Heart left ventricle (tissue), 16 donors: ENCODE measurements around the gene ATP2A1. TPM values are rescaled to one million over a fixed set of nuclear protein-coding genes. Genes with fewer than 3 reads are reported as not detected.

Experiments
- ATAC-seq, 4 donors: fragments of 200-7000 bp; cut with Tn5 transposase; one replicate each; pipeline ENCODE4 v1.9.1; 2020 to 2022; ENCODE audit warnings: moderate library complexity in 4 of 4, mild to moderate bottlenecking in 3 of 4, moderate number of reproducible peaks in 1 of 4
- DNase-seq, 5 donors: peaks; one replicate each; pipeline ENCODE4 v3.0.0-alpha.2; 2020
- H3K27ac ChIP-seq, 12 donors: fragments of 200-600 bp; sonication (generic) in 4 of 12; one replicate each; pipeline versions ENCODE4 v1.5.0 to v1.8.0; 2016 to 2022; ENCODE audit warnings: mild to moderate bottlenecking in 2 of 12
- H3K27me3 ChIP-seq, 9 donors: fragments of 200-600 bp; sonication (generic) in 2 of 9; one replicate each; pipeline versions ENCODE4 v1.5.1 to v1.8.0; 2016 to 2022; ENCODE audit warnings: mild to moderate bottlenecking in 3 of 9
- H3K36me3 ChIP-seq, 9 donors: fragments of 200-600 bp; sonication (generic) in 2 of 9; one replicate each; pipeline versions ENCODE4 v1.5.0 to v1.8.0; 2018 to 2022; ENCODE audit warnings: mild to moderate bottlenecking in 2 of 9
- H3K4me1 ChIP-seq, 12 donors: fragments of 200-600 bp; sonication (generic) in 4 of 12; one replicate each; pipeline versions ENCODE4 v1.5.0 to v1.8.0; 2016 to 2022; ENCODE audit warnings: mild to moderate bottlenecking in 3 of 12
- H3K4me3 ChIP-seq, 12 donors: fragments of 200-600 bp; sonication (generic) in 4 of 12; one replicate each; pipeline versions ENCODE4 v1.5.0 to v1.8.0; 2017 to 2022; ENCODE audit warnings: mild to moderate bottlenecking in 9 of 12, moderate library complexity in 4 of 12
- H3K9me3 ChIP-seq, 12 donors: fragments of 200-600 bp; sonication (generic) in 4 of 12; one replicate each; pipeline versions ENCODE4 v1.5.0 to v1.8.0; 2016 to 2022; ENCODE audit warnings: mild to moderate bottlenecking in 1 of 12
- CTCF ChIP-seq, 12 donors: fragments of 200-600 bp; sonication (generic) in 4 of 12; IDR thresholded peaks; one replicate each; pipeline versions ENCODE4 v1.5.0 to v1.8.0; 2018 to 2022; ENCODE audit warnings: antibody characterized with exemption in 12 of 12, mild to moderate bottlenecking in 5 of 12
- POLR2A ChIP-seq, 2 donors: fragments of 450-650 bp; IDR thresholded peaks; one replicate each; pipeline ENCODE4 v1.6.1; 2017; ENCODE audit warnings: antibody characterized with exemption in 2 of 2, mild to moderate bottlenecking in 2 of 2, moderate library complexity in 2 of 2
- WGBS, 4 donors: extraction: QIAGEN DNeasy Blood & Tissue Kit in 2 of 4; methylation state at CpG; one replicate each; pipeline versions ENCODE4 v1.1.5 to v1.1.7; 2013 to 2018; 5-methylcytosine and 5-hydroxymethylcytosine counted together
- intact Hi-C, 10 donors: fragments of 100-400 bp; cut with DNase I; formaldehyde crosslinking; loops; one replicate each; pipeline versions ENCODE4 v1.11.1 to v1.14.2; 2022
- polyA plus RNA-seq, 2 donors: library from polyadenylated mRNA; stranded (reverse); fragments of 200-250 nt; gene quantifications; one replicate each; pipeline ENCODE4 v1.2.3, GENCODE V29; 2013
- total RNA-seq, 9 donors: library from RNA; depleted of rRNA in 2 of 9; stranded (reverse); fragments of >200 nt in 2 of 9; fragmentation: NEBNext Ultra II Directional in 3 of 9; extraction: Animal tissue kit (Norgen Biotek cat#: 25700) in 3 of 9; gene quantifications; one replicate each; pipeline versions ENCODE4 v1.1.0 to v1.2.4, GENCODE V29; 2016 to 2023
- donor health status: ischemic (EF 13 %, LVEDD 7.1; RV severe dilation, severe dysfunction).
- donor health status: healthy with polysubstance abuse.
- donor health status: DM: no; HTN: yes; CAD: no.
- donor health status: DM: no; HTN: no; CAD: no.
- donor health status: ischemic (EF 25% LVEDD 6.9; RV normal size, moderate dysfunction).
- donor health status: ischemic (EF 25% LVEDD 5.7; RV mildly dilated, moderate dysfunction).
- donor health status: healthy.
- donor health status: DM: yes; HTN: yes; CAD: no.
- donor health status: ischemic (EF 35%, LVEDD 5.7; RV mildly dilated, moderate dysfunction).
- donor health status: nonischemic (EF 11% LVEDD 7.7; RV severe dilation, severe dysfunction).
- donor health status: DM: yes; HTN: yes; CAD: no.
- donor health status: PGD.
- donor health status: ischemic (EF 29% LVEDD 5.4; RV normal size, mild dysfunction).
- donor health status: nonischemic (EF 23%, LVEDD 6.1; RV moderate dilation, normal function).

The ATP2A1 gene
- total and polyA plus RNA-seq, 11 donors: 0.06 to 0.63 (median 0.39) TPM; not detected in 4

GRCh38 chr16:28877655-28878000 lies 660 bp upstream of the ATP2A1 start:
- ATAC-seq (no peak), DNase-seq (no peak)
- H3K27ac ChIP-seq: no peak overlapping the region
- peaks cover 0 to 6% (median 0%) of the 10 kb centered on the region in 9 donors for H3K27me3 ChIP-seq
- intact Hi-C loops: loop anchor here in 5 of 10 donors (5.0 kb wide), 4 partner anchors 45 to 70 kb away; partner anchors contain the start of gene ATXN2L (in 1 of the 5)
- TF ChIP-seq POLR2A (IDR thresholded peaks at IDR 0.05) (no peak), CTCF (IDR thresholded peaks at IDR 0.05) (no peak)
- no peaks in the 10 kb centered on the region for H3K9me3 ChIP-seq
- peaks cover 0 to 23% (median 20%) of the 10 kb centered on the region in 9 donors for H3K36me3 ChIP-seq
- WGBS, 4 donors: 30 to 70% (median 61%) methylated on average over 1 to 2 of the region's 2 CpGs
- H3K4me1 ChIP-seq: peaks cover 4 to 16% (median 11%) of the 10 kb centered on the region in 12 donors
- H3K4me3 ChIP-seq: no peak overlapping the region

- H3K36me3 ChIP-seq: peaks cover 0 to 7% (median 2%) of the 10 kb centered on the region in 9 donors
- intact Hi-C loops: loop anchor here in 5 of 10 donors (2.0 to 5.0 kb wide), 5 partner anchors 43 to 68 kb away; partner anchors contain the start of gene ATXN2L (in 1 of the 5)
- H3K27me3 ChIP-seq: peaks cover 0 to 10% (median 0%) of the 10 kb centered on the region in 9 donors
- no peak for DNase-seq
- 1 to 3% (median 2%) methylated on average over 20 to 27 of the region's 27 CpGs for WGBS, 4 donors
- H3K4me1 ChIP-seq: peaks cover 4 to 16% (median 11%) of the 10 kb centered on the region in 12 donors
- peak overlapping the region in 4 of 12 donors; percentile 24 to 56 (median 34) for H3K27ac ChIP-seq
- TF ChIP-seq POLR2A (IDR thresholded peaks at IDR 0.05): no peak
- no peak for TF ChIP-seq CTCF (IDR thresholded peaks at IDR 0.05)
- ATAC-seq: peak in 3 of 4 donors; percentile 16 to 58 (median 44)
- H3K9me3 ChIP-seq: no peaks in the 10 kb centered on the region
- peak overlapping the region; percentile 29 to 92 (median 69) for H3K4me3 ChIP-seq
These were observed 1.1 kb downstream of the ATP2A1 start for GRCh38 chr16:28879261-28879840.

- ATAC-seq (peak; percentile 61 to 96 (median 94)), DNase-seq (peak; percentile 88 to 93 (median 89))
- intact Hi-C loops: loop anchor here in 6 of 10 donors (2.0 to 5.0 kb wide), 5 partner anchors 42 to 67 kb away; partner anchors contain the start of gene ATXN2L (in 1 of the 6)
- peaks cover 0 to 5% (median 0%) of the 10 kb centered on the region in 9 donors for H3K36me3 ChIP-seq
- TF ChIP-seq CTCF (IDR thresholded peaks at IDR 0.05) (peak in 5 of 12 donors; percentile 7 to 40 (median 16)), POLR2A (IDR thresholded peaks at IDR 0.05) (peak in 1 of 2 donors; percentile 43)
- peaks cover 0 to 10% (median 0%) of the 10 kb centered on the region in 9 donors for H3K27me3 ChIP-seq
- H3K4me3 ChIP-seq: peak overlapping the region; percentile 29 to 92 (median 69)
- 0 to 3% (median 1%) methylated on average over 27 to 66 of the region's 66 CpGs for WGBS, 4 donors
- H3K27ac ChIP-seq: peak overlapping the region in 4 of 12 donors; percentile 24 to 56 (median 34)
- H3K4me1 ChIP-seq: peaks cover 4 to 16% (median 11%) of the 10 kb centered on the region in 12 donors
- H3K9me3 ChIP-seq: no peaks in the 10 kb centered on the region
These were observed 1.7 kb downstream of the ATP2A1 start for GRCh38 chr16:28879841-28880588.

GRCh38 chr16:28880589-28880915 lies 2.3 kb downstream of the ATP2A1 start:
- no peak for DNase-seq
- peaks cover 4 to 16% (median 11%) of the 10 kb centered on the region in 12 donors for H3K4me1 ChIP-seq
- H3K36me3 ChIP-seq: peaks cover 0 to 5% (median 0%) of the 10 kb centered on the region in 9 donors
- TF ChIP-seq POLR2A (IDR thresholded peaks at IDR 0.05): no peak
- no peak for TF ChIP-seq CTCF (IDR thresholded peaks at IDR 0.05)
- peaks cover 0 to 10% (median 0%) of the 10 kb centered on the region in 9 donors for H3K27me3 ChIP-seq
- no peaks in the 10 kb centered on the region for H3K9me3 ChIP-seq
- intact Hi-C loops: loop anchor here in 2 of 10 donors (5.0 kb wide), 2 partner anchors 42 to 62 kb away; no protein-coding TSS in a partner anchor
- no peak for ATAC-seq
- peak overlapping the region in 8 of 12 donors; percentile 29 to 92 (median 71) for H3K4me3 ChIP-seq
- WGBS, 4 donors: 8 to 18% (median 14%) methylated on average over 11 of the region's 11 CpGs
- no peak overlapping the region for H3K27ac ChIP-seq
